ENCODE data around the gene BCL3.
"Not testable (repeated sequence)": the region's sequence is repeated elsewhere in the genome, so short reads cannot be mapped to it uniquely, and the experiment has no call there.

Gene BCL3

GRCh38 chr19:44777715-44778347 is 29.3 kb downstream of the BCL3 start, which contains the start of gene CBLC:
CBLC (plus strand) TSS chr19:44777890; CDS start chr19:44777932, 42 bp downstream.
- TF ChIP-seq CTCF (conservative IDR thresholded peaks at IDR 0.05) (peak; percentile 41), ZFX (IDR thresholded peaks at IDR 0.05) (no peak)
- peak within 1 kb of the TSS; percentile 75 for H3K27ac ChIP-seq

GRCh38 chr19:44779150-44779549 is 30.6 kb downstream of the BCL3 start:
- TF ChIP-seq CTCF (conservative IDR thresholded peaks at IDR 0.05) (no peak), ZFX (IDR thresholded peaks at IDR 0.05) (no peak)
- no peak overlapping the region for H3K27ac ChIP-seq

- not testable (repeated sequence) for H3K27ac ChIP-seq
Observed at GRCh38 chr19:44781694-44782093, 33.2 kb downstream of the BCL3 start.

GRCh38 chr19:44782729-44783128 is 34.2 kb downstream of the BCL3 start:
- TF ChIP-seq CTCF (conservative IDR thresholded peaks at IDR 0.05): no peak
- no peak for TF ChIP-seq ZFX (IDR thresholded peaks at IDR 0.05)

GRCh38 chr19:44783545-44783944 is 35.0 kb downstream of the BCL3 start:
- H3K27ac ChIP-seq: no peak overlapping the region
- TF ChIP-seq CTCF (conservative IDR thresholded peaks at IDR 0.05): no peak
- TF ChIP-seq ZFX (IDR thresholded peaks at IDR 0.05): no peak

More at GRCh38 chr19:44782729-44783128, 34.2 kb downstream of the BCL3 start:
- no peak overlapping the region for H3K27ac ChIP-seq

- TF ChIP-seq ZFX (IDR thresholded peaks at IDR 0.05) (no peak), CTCF (conservative IDR thresholded peaks at IDR 0.05) (no peak)
- H3K27ac ChIP-seq: no peak overlapping the region
Observed at GRCh38 chr19:44785271-44785670, 36.8 kb downstream of the BCL3 start.

- no peak overlapping the region for H3K27ac ChIP-seq
- no peak for TF ChIP-seq CTCF (conservative IDR thresholded peaks at IDR 0.05)
- TF ChIP-seq ZFX (IDR thresholded peaks at IDR 0.05): no peak
Observed at GRCh38 chr19:44785993-44786392, 37.5 kb downstream of the BCL3 start.

- H3K27ac ChIP-seq: no peak overlapping the region
- no peak for TF ChIP-seq ZFX (IDR thresholded peaks at IDR 0.05)
- no peak for TF ChIP-seq CTCF (conservative IDR thresholded peaks at IDR 0.05)
Observed at GRCh38 chr19:44788971-44789370, 40.5 kb downstream of the BCL3 start.

Measured in C4-2B (cell line).